ENCODE results near the gene ATP5PO.
A peak's percentile ranks its signal among the peaks of the same experiment; 100 is the strongest.

ATP5PO gene

GRCh38 chr21:33915368-33916199, at the start of gene ATP5PO:
Gene ATP5PO, minus strand, starts transcription at chr21:33915804. Its CDS starts 41 bp downstream, at chr21:33915763.
- H3K4me3 ChIP-seq (replicated peaks in 1 of 2; ENCODE audit: low read depth in 2 of 2, low read length in 2 of 2): peak within 1 kb of the TSS; percentile 74 to 99
- peak; percentile 98 to 99 for DNase-seq (ENCODE audit: low read depth in 2 of 2)

GRCh38 chr21:33964706-33965325, 49.2 kb upstream of the ATP5PO start:
- TF ChIP-seq CTCF (IDR thresholded peaks at IDR 0.05; ENCODE audit: low read depth, low read length): no peak
- peak in 1 of 2 donors; percentile 44 for DNase-seq (ENCODE audit: low read depth in 2 of 2)

More at GRCh38 chr21:33915368-33916199, at the start of gene ATP5PO:
- no peak for TF ChIP-seq CTCF (IDR thresholded peaks at IDR 0.05; ENCODE audit: low read depth, low read length)

GRCh38 chr21:33963848-33964555, 48.4 kb upstream of the ATP5PO start:
- TF ChIP-seq CTCF (IDR thresholded peaks at IDR 0.05; ENCODE audit: low read depth, low read length): no peak
- DNase-seq (ENCODE audit: low read depth in 2 of 2): no peak
- no peak overlapping the region for H3K4me3 ChIP-seq (replicated peaks in 1 of 2; ENCODE audit: low read depth in 2 of 2, low read length in 2 of 2)

More at GRCh38 chr21:33964706-33965325, 49.2 kb upstream of the ATP5PO start:
- no peak overlapping the region for H3K4me3 ChIP-seq (replicated peaks in 1 of 2; ENCODE audit: low read depth in 2 of 2, low read length in 2 of 2)

- H3K4me3 ChIP-seq (replicated peaks in 1 of 2; ENCODE audit: low read depth in 2 of 2, low read length in 2 of 2): no peak overlapping the region
- no peak for TF ChIP-seq CTCF (IDR thresholded peaks at IDR 0.05; ENCODE audit: low read depth, low read length)
- no peak for DNase-seq (ENCODE audit: low read depth in 2 of 2)
Measured at GRCh38 chr21:33962290-33962689, 46.7 kb upstream of the ATP5PO start.

GRCh38 chr21:33961061-33961460, 45.5 kb upstream of the ATP5PO start:
- no peak for TF ChIP-seq CTCF (IDR thresholded peaks at IDR 0.05; ENCODE audit: low read depth, low read length)
- H3K4me3 ChIP-seq (replicated peaks in 1 of 2; ENCODE audit: low read depth in 2 of 2, low read length in 2 of 2): no peak overlapping the region
- no peak for DNase-seq (ENCODE audit: low read depth in 2 of 2)

- H3K4me3 ChIP-seq (replicated peaks in 1 of 2; ENCODE audit: low read depth in 2 of 2, low read length in 2 of 2): no peak overlapping the region
- no peak for TF ChIP-seq CTCF (IDR thresholded peaks at IDR 0.05; ENCODE audit: low read depth, low read length)
- DNase-seq (ENCODE audit: low read depth in 2 of 2): no peak
Measured at GRCh38 chr21:33959680-33960079, 44.1 kb upstream of the ATP5PO start.
